Activated CD4-positive, alpha-beta T cell treated with anti-CD3 and anti-CD28 coated beads for 4 hours (primary cell): ENCODE measurements around the gene NATD1.
A peak's percentile ranks its signal among the peaks of the same experiment; 100 is the strongest.

Experiments used
- DNase-seq, 2 donors: peaks; one replicate each; pipeline ENCODE4 v3.0.0-alpha.2; 2020

NATD1 gene

GRCh38 chr17:21289902-21290571 lies 36.8 kb upstream of the NATD1 start:
- DNase-seq, result no peak

DNA sequence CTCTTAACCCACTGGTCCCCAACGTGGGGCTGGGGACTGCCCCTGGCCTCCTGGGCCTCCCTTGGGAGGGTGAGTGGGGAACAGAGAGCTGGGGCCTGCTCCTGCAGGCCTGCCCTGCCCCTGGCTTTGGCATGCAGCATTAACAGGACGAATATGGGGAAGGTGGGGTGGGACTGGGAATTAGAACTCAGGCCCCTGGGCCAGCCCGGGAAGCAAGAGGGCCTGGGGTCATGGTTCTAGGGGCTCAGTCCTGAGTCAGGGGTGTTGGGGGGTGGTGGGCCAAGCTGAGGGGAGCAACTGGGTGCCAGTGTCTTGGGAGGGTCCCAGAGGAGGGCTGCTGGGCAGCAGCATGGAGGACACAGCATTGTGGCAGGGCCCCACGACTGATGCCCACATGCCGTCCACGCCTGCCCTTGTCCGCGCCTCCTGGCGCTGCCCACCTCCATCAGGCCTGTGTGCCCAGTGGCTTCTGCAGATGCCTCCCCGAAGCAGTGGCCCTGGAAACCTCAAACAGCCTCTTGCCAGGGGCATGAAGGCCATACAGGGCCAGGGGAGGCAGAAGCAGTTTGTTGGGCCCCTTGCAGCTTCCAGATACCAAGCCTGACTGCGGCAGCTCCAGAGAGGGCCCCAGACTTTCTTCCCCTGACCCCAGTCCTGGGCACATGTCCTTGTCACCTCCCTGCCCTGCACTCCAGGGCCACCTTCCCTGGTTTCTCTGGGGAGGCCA lies 36.1 kb upstream of the NATD1 start:
- DNase-seq, result no peak

GRCh38 chr17:21288571-21289017 lies 35.4 kb upstream of the NATD1 start:
- DNase-seq, result peak in 1 of 2 donors; percentile 38

- DNase-seq, result peak; percentile 97 to 98
These were observed 34.7 kb upstream of the NATD1 start for GRCh38 chr17:21287703-21288449.

DNA sequence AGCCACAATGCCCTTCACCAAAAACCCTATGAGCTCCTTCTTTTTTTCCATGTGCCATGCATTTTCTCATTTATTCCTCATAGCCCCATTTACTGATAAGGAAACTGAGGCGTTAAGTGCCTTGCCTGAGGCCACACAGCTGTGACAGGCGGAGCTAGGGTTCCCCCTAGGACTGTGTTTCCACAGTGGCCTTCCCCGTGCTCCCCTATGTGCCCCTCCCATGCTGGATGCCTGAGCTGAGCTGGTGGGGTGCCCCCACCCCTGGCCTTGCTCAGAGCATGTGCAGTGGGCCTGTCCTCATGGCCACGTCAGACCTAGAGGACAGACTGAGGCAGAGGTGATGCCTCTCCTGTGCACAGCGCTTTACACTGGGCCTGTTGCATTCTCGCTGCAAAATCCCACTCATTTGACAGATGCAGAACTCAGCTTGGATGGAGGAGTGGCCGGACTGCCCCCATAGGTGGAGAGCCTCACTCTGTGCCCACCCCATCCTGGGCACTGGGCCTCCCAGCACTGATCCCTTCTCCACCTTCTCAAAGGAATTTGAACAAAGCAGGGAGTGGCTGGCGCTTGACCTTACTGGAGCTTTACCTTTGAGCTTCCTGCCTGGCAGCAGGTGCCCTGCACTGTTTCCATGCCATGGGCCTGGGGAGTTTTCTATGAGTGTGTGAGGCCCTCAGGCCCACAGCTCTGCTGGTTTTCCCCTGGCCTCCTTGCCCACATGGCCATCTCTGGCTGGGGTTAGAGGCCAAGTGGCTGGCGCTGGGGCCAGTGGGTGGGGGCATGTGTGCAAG lies 33.9 kb upstream of the NATD1 start:
- peak; percentile 39 to 55 for DNase-seq

- DNase-seq, result peak in 1 of 2 donors; percentile 43
These were observed 33.0 kb upstream of the NATD1 start for GRCh38 chr17:21286066-21286770.

GRCh38 chr17:21285164-21286065 lies 32.2 kb upstream of the NATD1 start:
- no peak for DNase-seq

DNA sequence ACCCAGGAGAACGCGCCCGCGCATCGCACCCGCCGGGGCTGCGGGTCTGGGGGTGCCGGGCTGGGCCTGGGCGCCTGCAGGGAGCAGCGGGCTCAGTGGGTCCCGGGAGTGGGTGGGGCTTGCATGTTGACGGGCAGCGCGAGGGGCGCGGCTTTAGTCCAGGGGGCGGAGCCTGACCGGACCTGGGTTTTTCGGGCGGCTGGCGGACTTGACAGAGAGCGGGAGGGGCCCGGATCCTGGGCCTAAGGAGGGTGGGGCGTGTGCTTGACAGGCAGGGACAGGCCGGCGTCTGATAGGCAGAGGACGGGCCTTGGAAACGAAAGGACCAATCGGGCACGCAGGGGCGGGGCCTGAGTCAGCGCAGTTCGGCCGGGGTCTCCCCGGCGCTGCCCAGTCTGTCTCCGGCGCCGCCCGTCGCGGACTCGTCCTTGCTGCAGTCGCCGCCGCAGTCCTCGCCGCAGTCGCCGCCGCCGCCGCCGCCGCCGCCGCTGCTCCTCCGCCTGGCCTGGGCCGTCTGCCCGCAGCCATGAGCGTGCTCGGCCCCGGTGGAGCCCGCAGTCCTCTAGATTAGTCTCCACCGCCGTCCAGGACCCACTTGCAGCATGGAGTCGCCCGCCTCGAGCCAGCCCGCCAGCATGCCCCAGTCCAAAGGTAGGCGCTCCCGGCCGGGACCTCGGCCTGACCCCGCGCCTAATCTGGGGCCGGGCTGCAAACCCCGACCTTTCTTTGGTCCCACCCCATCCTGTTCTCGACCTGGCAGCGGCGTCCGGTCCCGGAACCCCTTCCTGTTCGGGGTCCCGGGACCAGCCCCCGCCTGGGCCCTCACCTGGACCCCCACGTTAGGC lies 31.3 kb upstream of the NATD1 start, which contains the start of gene MAP2K3:
Gene MAP2K3 (plus strand): TSS at position 393 of the 845 bp plus-strand sequence. CDS start 210 bp downstream, at position 603.
- DNase-seq, result peak; percentile 97

DNA sequence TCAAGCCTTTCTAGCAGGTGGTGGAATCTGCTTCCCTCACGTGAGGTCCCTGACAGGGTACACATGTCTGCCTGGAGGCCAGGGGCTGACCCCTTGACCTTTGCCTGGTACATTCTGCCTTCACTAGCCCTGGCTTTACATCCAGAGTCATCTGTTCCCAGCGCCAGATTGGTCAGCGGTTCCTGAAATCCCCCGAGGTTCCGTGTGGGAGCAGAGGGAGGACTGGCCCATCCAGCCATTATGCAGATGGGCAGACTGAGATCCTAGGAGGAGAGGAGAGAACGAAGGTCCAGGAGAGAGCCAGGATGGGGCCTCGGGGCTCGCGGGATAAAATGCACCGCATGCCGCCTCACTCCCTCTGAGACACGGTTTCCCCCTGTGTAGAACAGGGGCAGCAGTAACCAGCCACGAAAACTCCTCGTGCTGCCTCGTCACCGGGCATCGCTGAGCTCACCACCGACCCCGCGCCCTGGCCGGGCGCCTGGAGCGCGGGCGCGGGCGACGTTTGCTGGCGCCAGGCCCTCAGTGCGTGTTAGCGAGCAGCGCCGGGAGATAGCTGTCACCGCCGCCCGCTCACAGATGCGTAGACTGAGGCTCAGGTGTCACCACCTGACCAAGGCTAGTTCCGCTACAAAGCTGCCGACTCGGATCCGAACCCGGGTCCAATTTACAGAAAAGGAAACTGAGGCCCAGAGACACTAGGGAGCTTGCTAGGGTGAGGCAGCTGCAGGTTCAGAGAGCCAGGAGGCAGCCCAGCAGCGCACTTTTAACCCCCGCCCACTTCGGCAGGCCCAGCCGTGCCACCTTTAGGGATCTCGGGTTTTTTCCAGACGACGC lies 30.5 kb upstream of the NATD1 start:
- DNase-seq, result no peak

DNA sequence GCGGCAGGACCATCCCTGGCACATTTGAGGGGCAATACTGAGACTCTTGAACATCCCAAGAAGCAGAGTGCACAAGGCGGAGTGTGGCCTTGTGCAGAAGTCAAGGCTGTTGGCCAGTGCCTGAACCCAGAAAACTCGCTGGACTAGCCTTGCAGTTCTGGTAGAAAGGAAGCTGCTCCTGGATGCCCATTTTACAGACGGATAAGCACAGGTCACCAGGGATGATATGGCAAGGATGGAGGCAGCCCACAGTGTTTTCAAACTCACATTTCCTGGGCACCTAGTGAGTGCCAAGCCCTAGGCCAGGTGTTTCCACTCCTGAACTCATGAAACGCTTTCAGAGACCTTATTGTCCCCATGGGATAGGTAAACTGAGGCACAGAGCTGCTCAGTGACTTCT lies 29.6 kb upstream of the NATD1 start:
- no peak for DNase-seq

GRCh38 chr17:21282231-21282630 lies 29.0 kb upstream of the NATD1 start:
- DNase-seq, result no peak

GRCh38 chr17:21280081-21280518 lies 26.9 kb upstream of the NATD1 start:
- peak; percentile 88 to 93 for DNase-seq

- no peak for DNase-seq
These were observed 26.4 kb upstream of the NATD1 start for GRCh38 chr17:21279582-21279981.

GRCh38 chr17:21279198-21279535 lies 26.0 kb upstream of the NATD1 start:
- DNase-seq, result no peak

- DNase-seq, result peak in 1 of 2 donors; percentile 41
These were observed 25.4 kb upstream of the NATD1 start for GRCh38 chr17:21278450-21279197.

GRCh38 chr17:21277332-21277731 lies 24.1 kb upstream of the NATD1 start:
- no peak for DNase-seq

GRCh38 chr17:21276264-21276588 lies 23.0 kb upstream of the NATD1 start:
- no peak for DNase-seq

DNA sequence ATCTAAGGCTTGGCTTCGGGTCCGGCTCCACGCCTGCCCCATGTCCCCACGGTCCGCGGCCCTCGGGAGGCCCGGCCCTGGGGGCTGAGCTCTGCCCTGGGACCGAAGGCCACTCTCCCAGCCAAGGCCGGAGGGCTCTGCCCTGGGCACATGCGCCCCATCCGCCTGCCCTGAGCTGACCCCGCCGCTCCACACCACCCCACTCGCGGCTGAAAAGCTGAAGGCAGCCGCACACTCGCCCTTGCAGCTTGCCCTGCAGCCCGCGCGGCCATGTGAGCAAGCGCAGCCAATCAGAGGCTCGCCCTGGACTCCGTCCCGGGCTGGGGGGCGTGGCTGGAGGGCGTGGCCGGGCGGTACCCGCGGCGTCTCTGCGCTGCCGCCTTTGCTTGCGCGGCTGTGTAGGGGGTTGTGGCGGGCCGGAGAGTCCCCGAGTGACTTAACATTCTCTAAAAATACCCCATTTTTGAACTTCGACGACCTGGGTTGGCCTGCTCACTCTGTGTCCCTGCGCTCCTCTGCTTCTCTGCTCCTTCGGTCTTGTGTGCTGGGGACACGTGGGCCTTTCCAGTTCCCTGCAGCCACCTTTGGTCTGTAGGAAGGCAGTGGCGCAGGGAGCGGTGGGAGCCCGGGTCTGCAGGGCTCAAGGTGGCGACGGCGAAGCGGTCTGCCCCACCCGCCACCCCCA lies 22.5 kb upstream of the NATD1 start:
- peak; percentile 94 to 95 for DNase-seq
